HepG2 (cell line): Measurements from ENCODE around the gene GFRA1. TPM values are rescaled to one million over a fixed set of nuclear protein-coding genes. Genes with fewer than 3 reads are reported as not detected.

ENCODE experiments used
- ATAC-seq: fragments of 200-7000 bp; cut with Tn5 transposase; 3 replicates; pipeline ENCODE4 v1.9.1; 2020; ENCODE audit warnings: mild to moderate bottlenecking, moderate library complexity
- BruUV-seq: library from RNA; stranded (reverse); fragments of 400-500 nt; replicated peaks from 2 replicates; lab custom pipeline; 2021; lab: Mats Ljungman, UMichigan
- CTCF ChIA-PET: fragments of 300-600 bp; formaldehyde crosslinking; extraction: SDS; loops from one replicate; lab custom pipeline; 2021; ENCODE audit warnings: low total read pairs, inconsistent platforms, low intra/inter-chr PET ratio; lab: Yijun Ruan, JAX
- POLR2A ChIA-PET: fragments of 350-600 bp; sonication (Branson Sonifier 250); formaldehyde crosslinking; loops from one replicate; lab custom pipeline; 2020; ENCODE audit warnings: antibody characterized with exemption, inconsistent platforms; lab: Yijun Ruan, JAX
- DNase-seq: peaks from one replicate; pipeline ENCODE4 v3.0.0-alpha.2; 2015; ENCODE audit warnings: low spot score
- FAIRE-seq: peaks from 3 replicates; lab custom pipeline; 2011; peaks lifted over from hg19 to GRCh38; lab: Jason Lieb, UNC
- H2AFZ ChIP-seq: one replicate; pipeline ENCODE4 v1.6.1; 2011; ENCODE audit warnings: low read length, inconsistent platforms
- H3K27ac ChIP-seq: fragments of 300-600 bp; 3 replicates; pipeline ENCODE4 v1.8.0; 2011; ENCODE audit warnings: mixed run types, mild to moderate bottlenecking, mixed read lengths, low read length, inconsistent platforms; ENCODE audit not compliant: insufficient read depth; ENCODE audit errors: extremely low read length
- H3K27me3 ChIP-seq, 2 experiments: fragments of 200-600 bp in 1 of 2; 2 replicates in 1 of 2; 3 replicates in 1 of 2; pipeline versions ENCODE4 v1.6.0 to v1.8.0; 2011; ENCODE audit warnings: low read length in 2 of 2, mild to moderate bottlenecking in 2 of 2, moderate library complexity in 2 of 2, inconsistent platforms in 1 of 2; ENCODE audit not compliant: insufficient read depth in 2 of 2, control insufficient read depth in 1 of 2
- H3K36me3 ChIP-seq, 2 experiments: fragments of 200-600 bp in 1 of 2; replicated peaks in 1 of 2; 2 replicates in 1 of 2; 3 replicates in 1 of 2; pipeline versions ENCODE4 v1.5.1 to v1.8.0; 2011; ENCODE audit warnings: low read length in 2 of 2, inconsistent platforms in 1 of 2; ENCODE audit not compliant: insufficient read depth in 2 of 2, control insufficient read depth in 1 of 2
- H3K4me1 ChIP-seq: 2 replicates; pipeline ENCODE4 v1.5.1; 2012; ENCODE audit warnings: low read length, inconsistent platforms; ENCODE audit not compliant: insufficient read depth
- H3K4me2 ChIP-seq: 2 replicates; pipeline ENCODE4 v1.6.0; 2011; ENCODE audit warnings: low read depth, low read length, inconsistent platforms
- H3K4me3 ChIP-seq, 3 experiments: fragments of 200-600 bp in 1 of 3; sonication (generic), shearing (Covaris generic) in 1 of 3; replicated peaks in 1 of 3; 2 replicates each; pipeline ENCODE4 v1.5.1; 2011 to 2016; ENCODE audit warnings: low read length in 3 of 3, inconsistent platforms in 2 of 3, low read depth in 2 of 3, mild to moderate bottlenecking in 2 of 3, control low read depth in 1 of 3, mixed read lengths in 1 of 3; ENCODE audit not compliant: insufficient read depth in 1 of 3
- H3K79me2 ChIP-seq: one replicate; pipeline ENCODE4 v1.6.1; 2011; ENCODE audit warnings: low read length, inconsistent platforms; ENCODE audit not compliant: insufficient read depth
- H3K9ac ChIP-seq: 2 replicates; pipeline ENCODE4 v1.6.0; 2011; ENCODE audit warnings: mild to moderate bottlenecking, low read depth, low read length, inconsistent platforms; ENCODE audit not compliant: insufficient read depth
- H3K9me3 ChIP-seq: 2 replicates; pipeline ENCODE4 v1.5.1; 2012; ENCODE audit warnings: mild to moderate bottlenecking, low read length
- H4K20me1 ChIP-seq: 2 replicates; pipeline ENCODE4 v1.6.0; 2011; ENCODE audit warnings: inconsistent platforms, mild to moderate bottlenecking, low read length, moderate library complexity; ENCODE audit not compliant: insufficient read depth
- CCDC6 ChIP-seq: sonication (generic); formaldehyde crosslinking; IDR thresholded peaks from 2 replicates; pipeline ENCODE4 v1.8.1; 2022; ENCODE audit warnings: mild to moderate bottlenecking, missing genetic modification reagents, moderate library complexity
- GATAD2A ChIP-seq: IDR thresholded peaks from 2 replicates; pipeline ENCODE4 v1.6.1; 2016
- ZFYVE20 ChIP-seq: sonication (generic); formaldehyde crosslinking; IDR thresholded peaks from 2 replicates; pipeline ENCODE4 v1.8.0; 2023; ENCODE audit warnings: low read depth, mild to moderate bottlenecking, moderate library complexity, missing genetic modification reagents, borderline replicate concordance
- ZNF484 ChIP-seq: sonication (generic); formaldehyde crosslinking; IDR thresholded peaks from 2 replicates; pipeline ENCODE4 v1.5.1; 2020; ENCODE audit warnings: mild to moderate bottlenecking, low read depth, missing genetic modification reagents, borderline replicate concordance
- ZNF777 ChIP-seq: sonication (generic); formaldehyde crosslinking; IDR thresholded peaks from 2 replicates; pipeline ENCODE4 v1.4.0; 2020; ENCODE audit warnings: missing genetic modification reagents
- WGBS: methylation state at CpG from one replicate; pipeline ENCODE4 v1.1.6; 2017; ENCODE audit warnings: low lambda C conversion rate; 5-methylcytosine and 5-hydroxymethylcytosine counted together
- in situ Hi-C: cut with HindIII; loops from 2 replicates; pipeline ENCODE4 v1.10.0; 2017; ENCODE audit warnings: low pct_unique_long_range_greater_than_20kb; ENCODE audit not compliant: extremely low pct_ligation_motif_present
- intact Hi-C: fragments of 100-400 bp; cut with micrococcal nuclease; formaldehyde crosslinking; loops from one replicate; pipeline ENCODE4 v1.10.0; 2022; ENCODE audit not compliant: unreplicated experiment
- polyA plus RNA-seq, 8 experiments: library from polyadenylated mRNA; depleted of rRNA in 3 of 8; stranded (reverse) in 7 of 8; unstranded in 1 of 8; fragments of >200 nt; fragmentation: Illumina TruSeq in 4 of 8; extraction: Trizol in 4 of 8; gene quantifications; 2 replicates each; pipeline versions ENCODE4 v1.2.1 to v1.2.3, GENCODE V29; 2011 to 2016; ENCODE audit warnings: low read depth in 4 of 8, missing spikeins in 1 of 8, mixed read lengths in 1 of 8; ENCODE audit not compliant: insufficient read depth in 1 of 8
- total RNA-seq, 5 experiments: library from RNA; depleted of rRNA; stranded (reverse); fragments of >200 nt; fragmentation: Illumina TruSeq; extraction: Trizol; gene quantifications; 2 replicates each; pipeline ENCODE4 v1.2.3, GENCODE V29; 2016; ENCODE audit warnings: low read depth in 1 of 5
- TF ChIP-seq, protein P1 (sequence below): sonication (generic); formaldehyde crosslinking; IDR thresholded peaks from 2 replicates; pipeline ENCODE4 v1.4.0; 2020; ENCODE audit warnings: mild to moderate bottlenecking, missing genetic modification reagents, borderline replicate concordance
- TF ChIP-seq, protein P2 (sequence below): sonication (generic); formaldehyde crosslinking; IDR thresholded peaks from 2 replicates; pipeline ENCODE4 v1.5.1; 2020; ENCODE audit warnings: mild to moderate bottlenecking, missing genetic modification reagents
- TF ChIP-seq, protein P3 (sequence below): sonication (generic); formaldehyde crosslinking; IDR thresholded peaks from 2 replicates; pipeline ENCODE4 v1.5.0; 2020; ENCODE audit warnings: mild to moderate bottlenecking, missing genetic modification reagents

Gene GFRA1
- total and polyA plus RNA-seq, 2 of the 13 experiments (the other 11 are each of a cell fraction or from before 2014, with no cell fraction given): not detected

DNA sequence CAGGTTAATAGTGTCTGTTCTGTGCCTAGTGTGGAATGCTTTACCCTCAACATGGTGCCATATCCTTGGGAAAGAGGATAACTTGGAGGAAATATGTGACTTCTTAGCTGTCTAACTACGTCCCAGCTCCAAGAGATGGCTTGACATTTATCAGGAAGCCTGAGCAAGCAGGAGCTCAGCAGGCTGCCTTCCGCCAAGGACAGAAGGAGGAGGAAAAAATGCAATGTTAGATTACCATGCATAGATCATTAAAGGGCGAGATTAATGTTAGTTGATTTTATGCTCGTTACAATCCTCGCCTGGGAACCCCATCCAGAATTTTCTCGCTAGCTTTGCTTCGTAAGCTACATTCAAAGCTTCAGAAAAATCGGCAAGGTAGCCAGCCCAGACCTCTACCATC, 97.8 kb downstream of the GFRA1 start (continued):
- TF ChIP-seq, protein P1, sequence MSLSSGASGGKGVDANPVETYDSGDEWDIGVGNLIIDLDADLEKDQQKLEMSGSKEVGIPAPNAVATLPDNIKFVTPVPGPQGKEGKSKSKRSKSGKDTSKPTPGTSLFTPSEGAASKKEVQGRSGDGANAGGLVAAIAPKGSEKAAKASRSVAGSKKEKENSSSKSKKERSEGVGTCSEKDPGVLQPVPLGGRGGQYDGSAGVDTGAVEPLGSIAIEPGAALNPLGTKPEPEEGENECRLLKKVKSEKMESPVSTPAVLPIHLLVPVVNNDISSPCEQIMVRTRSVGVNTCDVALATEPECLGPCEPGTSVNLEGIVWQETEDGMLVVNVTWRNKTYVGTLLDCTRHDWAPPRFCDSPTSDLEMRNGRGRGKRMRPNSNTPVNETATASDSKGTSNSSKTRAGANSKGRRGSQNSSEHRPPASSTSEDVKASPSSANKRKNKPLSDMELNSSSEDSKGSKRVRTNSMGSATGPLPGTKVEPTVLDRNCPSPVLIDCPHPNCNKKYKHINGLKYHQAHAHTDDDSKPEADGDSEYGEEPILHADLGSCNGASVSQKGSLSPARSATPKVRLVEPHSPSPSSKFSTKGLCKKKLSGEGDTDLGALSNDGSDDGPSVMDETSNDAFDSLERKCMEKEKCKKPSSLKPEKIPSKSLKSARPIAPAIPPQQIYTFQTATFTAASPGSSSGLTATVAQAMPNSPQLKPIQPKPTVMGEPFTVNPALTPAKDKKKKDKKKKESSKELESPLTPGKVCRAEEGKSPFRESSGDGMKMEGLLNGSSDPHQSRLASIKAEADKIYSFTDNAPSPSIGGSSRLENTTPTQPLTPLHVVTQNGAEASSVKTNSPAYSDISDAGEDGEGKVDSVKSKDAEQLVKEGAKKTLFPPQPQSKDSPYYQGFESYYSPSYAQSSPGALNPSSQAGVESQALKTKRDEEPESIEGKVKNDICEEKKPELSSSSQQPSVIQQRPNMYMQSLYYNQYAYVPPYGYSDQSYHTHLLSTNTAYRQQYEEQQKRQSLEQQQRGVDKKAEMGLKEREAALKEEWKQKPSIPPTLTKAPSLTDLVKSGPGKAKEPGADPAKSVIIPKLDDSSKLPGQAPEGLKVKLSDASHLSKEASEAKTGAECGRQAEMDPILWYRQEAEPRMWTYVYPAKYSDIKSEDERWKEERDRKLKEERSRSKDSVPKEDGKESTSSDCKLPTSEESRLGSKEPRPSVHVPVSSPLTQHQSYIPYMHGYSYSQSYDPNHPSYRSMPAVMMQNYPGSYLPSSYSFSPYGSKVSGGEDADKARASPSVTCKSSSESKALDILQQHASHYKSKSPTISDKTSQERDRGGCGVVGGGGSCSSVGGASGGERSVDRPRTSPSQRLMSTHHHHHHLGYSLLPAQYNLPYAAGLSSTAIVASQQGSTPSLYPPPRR: no peak
- TF ChIP-seq, all 625 proteins: peak for 0

DNA sequence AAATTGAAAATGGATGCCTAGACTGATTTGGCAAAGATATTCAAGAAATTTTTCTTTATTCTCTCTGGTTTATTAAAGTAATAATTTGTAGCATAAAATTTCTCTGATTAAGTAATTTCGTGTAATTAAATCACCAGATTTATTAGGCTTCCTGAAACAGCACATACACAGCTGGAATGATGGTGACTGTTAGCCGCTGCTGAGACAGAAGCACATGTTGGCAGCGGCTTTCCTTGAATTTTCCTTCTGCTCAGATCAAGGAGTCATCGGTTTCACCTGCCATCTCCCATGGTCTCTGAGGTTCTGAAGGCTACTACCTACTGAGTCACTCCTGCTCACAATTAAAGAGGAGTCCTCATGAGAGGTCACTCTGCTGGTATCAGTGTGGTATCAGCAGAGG, 101.5 kb downstream of the GFRA1 start:
- WGBS: 47% methylated on average over 4 of the region's 4 CpGs
- H3K36me3 ChIP-seq: no peaks in the 10 kb centered on the region
- no peaks in the 10 kb centered on the region for H3K4me1 ChIP-seq
- in situ Hi-C loops: no loop called here
- FAIRE-seq (no peak), ATAC-seq (no peak), DNase-seq (no peak)
- ChIA-PET CTCF (no interaction called here), POLR2A (no interaction called here)
- no peaks in the 10 kb centered on the region; a peak in 2 of 5 replicates for H3K27me3 ChIP-seq
- TF ChIP-seq ZFYVE20 (no peak), ZNF777 (no peak), CCDC6 (CRISPR knock-in tag) (no peak), ZNF484 (no peak), GATAD2A (CRISPR knock-in tag) (no peak)
- TF ChIP-seq, protein P2, sequence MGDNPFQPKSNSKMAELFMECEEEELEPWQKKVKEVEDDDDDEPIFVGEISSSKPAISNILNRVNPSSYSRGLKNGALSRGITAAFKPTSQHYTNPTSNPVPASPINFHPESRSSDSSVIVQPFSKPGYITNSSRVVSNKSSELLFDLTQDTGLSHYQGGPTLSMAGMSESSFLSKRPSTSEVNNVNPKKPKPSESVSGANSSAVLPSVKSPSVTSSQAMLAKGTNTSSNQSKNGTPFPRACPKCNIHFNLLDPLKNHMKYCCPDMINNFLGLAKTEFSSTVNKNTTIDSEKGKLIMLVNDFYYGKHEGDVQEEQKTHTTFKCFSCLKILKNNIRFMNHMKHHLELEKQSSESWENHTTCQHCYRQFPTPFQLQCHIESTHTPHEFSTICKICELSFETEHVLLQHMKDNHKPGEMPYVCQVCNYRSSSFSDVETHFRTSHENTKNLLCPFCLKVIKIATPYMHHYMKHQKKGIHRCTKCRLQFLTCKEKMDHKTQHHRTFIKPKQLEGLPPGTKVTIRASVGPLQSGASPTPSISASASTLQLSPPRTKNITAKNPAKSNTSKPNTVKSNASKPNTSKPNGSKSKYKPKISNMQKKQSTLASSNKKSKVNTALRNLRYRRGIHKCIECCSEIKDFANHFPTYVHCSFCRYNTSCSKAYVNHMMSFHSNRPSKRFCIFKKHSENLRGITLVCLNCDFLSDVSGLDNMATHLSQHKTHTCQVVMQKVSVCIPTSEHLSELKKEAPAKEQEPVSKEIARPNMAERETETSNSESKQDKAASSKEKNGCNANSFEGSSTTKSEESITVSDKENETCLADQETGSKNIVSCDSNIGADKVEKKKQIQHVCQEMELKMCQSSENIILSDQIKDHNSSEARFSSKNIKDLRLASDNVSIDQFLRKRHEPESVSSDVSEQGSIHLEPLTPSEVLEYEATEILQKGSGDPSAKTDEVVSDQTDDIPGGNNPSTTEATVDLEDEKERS: no peak
- TF ChIP-seq, protein P3, sequence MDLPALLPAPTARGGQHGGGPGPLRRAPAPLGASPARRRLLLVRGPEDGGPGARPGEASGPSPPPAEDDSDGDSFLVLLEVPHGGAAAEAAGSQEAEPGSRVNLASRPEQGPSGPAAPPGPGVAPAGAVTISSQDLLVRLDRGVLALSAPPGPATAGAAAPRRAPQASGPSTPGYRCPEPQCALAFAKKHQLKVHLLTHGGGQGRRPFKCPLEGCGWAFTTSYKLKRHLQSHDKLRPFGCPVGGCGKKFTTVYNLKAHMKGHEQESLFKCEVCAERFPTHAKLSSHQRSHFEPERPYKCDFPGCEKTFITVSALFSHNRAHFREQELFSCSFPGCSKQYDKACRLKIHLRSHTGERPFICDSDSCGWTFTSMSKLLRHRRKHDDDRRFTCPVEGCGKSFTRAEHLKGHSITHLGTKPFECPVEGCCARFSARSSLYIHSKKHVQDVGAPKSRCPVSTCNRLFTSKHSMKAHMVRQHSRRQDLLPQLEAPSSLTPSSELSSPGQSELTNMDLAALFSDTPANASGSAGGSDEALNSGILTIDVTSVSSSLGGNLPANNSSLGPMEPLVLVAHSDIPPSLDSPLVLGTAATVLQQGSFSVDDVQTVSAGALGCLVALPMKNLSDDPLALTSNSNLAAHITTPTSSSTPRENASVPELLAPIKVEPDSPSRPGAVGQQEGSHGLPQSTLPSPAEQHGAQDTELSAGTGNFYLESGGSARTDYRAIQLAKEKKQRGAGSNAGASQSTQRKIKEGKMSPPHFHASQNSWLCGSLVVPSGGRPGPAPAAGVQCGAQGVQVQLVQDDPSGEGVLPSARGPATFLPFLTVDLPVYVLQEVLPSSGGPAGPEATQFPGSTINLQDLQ (CRISPR knock-in tag): no peak
- H3K4me3 ChIP-seq: no peak overlapping the region
- no TSS peak for BruUV-seq
- no peak overlapping the region for H2AFZ ChIP-seq
- no peak overlapping the region for H3K27ac ChIP-seq
- intact Hi-C loops: no loop called here
- no peak overlapping the region for H3K4me2 ChIP-seq
- no peaks in the 10 kb centered on the region for H4K20me1 ChIP-seq
- H3K79me2 ChIP-seq: no peaks in the 10 kb centered on the region
- no peak overlapping the region for H3K9ac ChIP-seq
- H3K9me3 ChIP-seq: no peaks in the 10 kb centered on the region
